Measurements from ENCODE around the gene MSH5. TPM values are rescaled to one million over a fixed set of nuclear protein-coding genes. Genes with fewer than 3 reads are reported as not detected.

The MSH5 gene
- total RNA-seq, 1 experiment from 2014 or later, result 90.4 TPM

GRCh38 chr6:31718265-31718664 is 21.5 kb upstream of the MSH5 start:
- Histone ChIP-seq H3K9me3 (ENCODE audit: control insufficient read depth in 1 of 2, insufficient read depth in 1 of 2, low read depth in 1 of 2, low read length in 2 of 2) (no peaks in the 10 kb centered on the region), H3K27me3 (ENCODE audit: insufficient read depth, low read length) (no peaks in the 10 kb centered on the region), H3K9ac (ENCODE audit: low read length) (no peak overlapping the region), H3K4me1 (ENCODE audit: control insufficient read depth in 1 of 2, insufficient read depth in 2 of 2, low read length in 2 of 2) (peaks cover 39 to 54% of the 10 kb centered on the region in 2 experiments), H3K4me3 (replicated peaks in 1 of 2; ENCODE audit: low read depth in 1 of 2, low read length in 2 of 2) (peak overlapping the region in 1 of 2 experiments; percentile 14; a peak in 2 of 4 replicates), H3K9me2 (ENCODE audit: insufficient read depth) (no peaks in the 10 kb centered on the region), H3K27ac (ENCODE audit: low read depth, low read length) (peak overlapping the region; percentile 36; the same call in 1 of the 2 replicates), H3K4me2 (ENCODE audit: low read length) (peak overlapping the region; percentile 68), H3K79me2 (ENCODE audit: insufficient read depth, low read length) (no peaks in the 10 kb centered on the region), H3K36me3 (ENCODE audit: control insufficient read depth in 1 of 2, insufficient read depth in 2 of 2, low read length in 2 of 2) (no peaks in the 10 kb centered on the region), H4K20me1 (ENCODE audit: insufficient read depth) (no peaks in the 10 kb centered on the region), H2AFZ (ENCODE audit: low read depth, low read length, poor library complexity, severe bottlenecking) (no peak overlapping the region)
- no peak for TF ChIP-seq ZBTB33 (IDR thresholded peaks at IDR 0.05; ENCODE audit: extremely low read depth, insufficient replicate concordance, low read length)
- TF ChIP-seq YY1 (IDR thresholded peaks at IDR 0.05; ENCODE audit: extremely low read depth, insufficient replicate concordance, low read depth, low read length), result peak; percentile 63
- no peak for TF ChIP-seq ELF1 (IDR thresholded peaks at IDR 0.05; ENCODE audit: borderline replicate concordance, low read depth)
- TF ChIP-seq EGR1 (IDR thresholded peaks at IDR 0.05; ENCODE audit: low read depth), result no peak
- TF ChIP-seq CBX3 (IDR thresholded peaks at IDR 0.05; ENCODE audit: low read depth), result peak; percentile 39; the same call in 1 of the 2 replicates
- peak; percentile 55 for TF ChIP-seq POLR2AphosphoS5 (IDR thresholded peaks at IDR 0.05; ENCODE audit: low read depth, low read length)
- no peak for TF ChIP-seq FOSL1 (IDR thresholded peaks at IDR 0.05; ENCODE audit: low read depth)
- TF ChIP-seq, protein P1, sequence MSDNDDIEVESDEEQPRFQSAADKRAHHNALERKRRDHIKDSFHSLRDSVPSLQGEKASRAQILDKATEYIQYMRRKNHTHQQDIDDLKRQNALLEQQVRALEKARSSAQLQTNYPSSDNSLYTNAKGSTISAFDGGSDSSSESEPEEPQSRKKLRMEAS (IDR thresholded peaks at IDR 0.05), result peak; percentile 54; the same call in 1 of the 2 replicates
- TF ChIP-seq EZH2 (IDR thresholded peaks at IDR 0.05), result no peak
- TF ChIP-seq SP1 (IDR thresholded peaks at IDR 0.05; ENCODE audit: low read depth), result peak; percentile 93
- DNase-seq (ENCODE audit: low read depth, low spot score) (peak; percentile 71), ATAC-seq (peak; percentile 79)
- POLR2A ChIA-PET, result no interaction called here
- no TSS peak for BruUV-seq (replicated peaks)
- RAD21 ChIA-PET (ENCODE audit: low non-redundant PET in 1 of 2, low total read pairs in 2 of 2, uncharacterized antibody in 2 of 2, unreplicated experiment in 2 of 2), result no interaction called here
- CTCF ChIA-PET, result no interaction called here
- intact Hi-C loops (cut with micrococcal nuclease), result no loop called here

Measured in HCT116 (cell line).